DOHH2 (cell line): ENCODE results near the gene TGFBR3.

ENCODE experiments used
- H3F3A ChIP-seq: fragments of 200-600 bp; sonication (generic), shearing (Covaris generic); 2 replicates; pipeline ENCODE4 v1.6.0; 2016; ENCODE audit warnings: antibody characterized with exemption, mild to moderate bottlenecking; ENCODE audit not compliant: control insufficient read depth, insufficient read depth
- H3K27ac ChIP-seq: fragments of 200-600 bp; sonication (generic); 2 replicates; pipeline ENCODE4 v1.5.1; 2014; ENCODE audit warnings: low read depth, mild to moderate bottlenecking, low read length, moderate library complexity
- H3K27me3 ChIP-seq: fragments of 200-600 bp; sonication (generic); 2 replicates; pipeline ENCODE4 v1.6.1; 2014; ENCODE audit warnings: mild to moderate bottlenecking, low read length, mixed read lengths; ENCODE audit not compliant: control insufficient read depth
- H3K36me3 ChIP-seq: fragments of 200-600 bp; sonication (generic); 2 replicates; pipeline ENCODE4 v1.6.1; 2014; ENCODE audit warnings: mild to moderate bottlenecking, low read length, moderate library complexity, mixed read lengths; ENCODE audit not compliant: control insufficient read depth
- H3K4me1 ChIP-seq: fragments of 200-600 bp; sonication (generic); 2 replicates; pipeline ENCODE4 v1.6.1; 2014; ENCODE audit warnings: mild to moderate bottlenecking, low read length, mixed read lengths; ENCODE audit not compliant: control insufficient read depth
- H3K4me2 ChIP-seq: fragments of 200-600 bp; sonication (generic); 2 replicates; pipeline ENCODE4 v1.6.0; 2014; ENCODE audit warnings: mild to moderate bottlenecking, low read length, moderate library complexity
- H3K4me3 ChIP-seq: fragments of 200-600 bp; sonication (generic); 2 replicates; pipeline ENCODE4 v1.5.1; 2014; ENCODE audit warnings: mild to moderate bottlenecking, low read length, mixed read lengths
- H3K79me2 ChIP-seq: fragments of 200-600 bp; sonication (generic); 2 replicates; pipeline ENCODE4 v1.6.1; 2014; ENCODE audit warnings: mild to moderate bottlenecking, low read length, mixed read lengths; ENCODE audit not compliant: control insufficient read depth
- H3K9me2 ChIP-seq: fragments of 200-600 bp; sonication (generic); replicated peaks from 2 replicates; pipeline ENCODE4 v1.6.1; 2014; ENCODE audit warnings: mild to moderate bottlenecking, low read length, mixed read lengths; ENCODE audit not compliant: control insufficient read depth
- H3K9me3 ChIP-seq: fragments of 200-600 bp; sonication (generic); 2 replicates; pipeline ENCODE4 v1.6.1; 2014; ENCODE audit warnings: antibody characterized with exemption, low read length, mixed read lengths; ENCODE audit not compliant: control insufficient read depth, insufficient read depth
- H4K20me1 ChIP-seq: fragments of 200-600 bp; sonication (generic); 2 replicates; pipeline ENCODE4 v1.6.0; 2014; ENCODE audit warnings: low read depth, mild to moderate bottlenecking, antibody characterized with exemption, low read length, moderate library complexity; ENCODE audit not compliant: control insufficient read depth, insufficient read depth
- CTCF ChIP-seq: fragments of 200-600 bp; sonication (generic); IDR thresholded peaks from one replicate; pipeline ENCODE4 v1.5.1; 2014; ENCODE audit warnings: antibody characterized with exemption, mild to moderate bottlenecking, low read depth, low read length; ENCODE audit not compliant: poor library complexity, severe bottlenecking
- EZH2phosphoT487 ChIP-seq: fragments of 200-600 bp; sonication (generic); IDR thresholded peaks from 2 replicates; pipeline ENCODE4 v1.6.1; 2017; ENCODE audit warnings: borderline replicate concordance, mild to moderate bottlenecking, antibody characterized with exemption, low read length, moderate library complexity, mixed read lengths

TGFBR3 gene

GRCh38 chr1:91701472-91701869 lies 184.5 kb downstream of the TGFBR3 start:
- Histone ChIP-seq H3K9me3 (no peaks in the 10 kb centered on the region), H3K27me3 (no peaks in the 10 kb centered on the region), H3K4me3 (no peak overlapping the region), H4K20me1 (no peaks in the 10 kb centered on the region), H3K36me3 (no peaks in the 10 kb centered on the region), H3F3A (no peaks in the 10 kb centered on the region), H3K4me1 (no peaks in the 10 kb centered on the region), H3K27ac (no peak overlapping the region), H3K79me2 (no peaks in the 10 kb centered on the region), H3K9me2 (no peaks in the 10 kb centered on the region), H3K4me2 (no peak overlapping the region)
- TF ChIP-seq CTCF = no peak
- no peak for TF ChIP-seq EZH2phosphoT487

- Histone ChIP-seq H3K9me3 (no peaks in the 10 kb centered on the region), H3K4me1 (no peaks in the 10 kb centered on the region), H3K9me2 (no peaks in the 10 kb centered on the region), H3K27ac (no peak overlapping the region), H3K79me2 (no peaks in the 10 kb centered on the region), H3K4me3 (no peak overlapping the region), H4K20me1 (no peaks in the 10 kb centered on the region), H3K4me2 (no peak overlapping the region), H3F3A (no peaks in the 10 kb centered on the region), H3K36me3 (no peaks in the 10 kb centered on the region), H3K27me3 (no peaks in the 10 kb centered on the region)
- no peak for TF ChIP-seq EZH2phosphoT487
- TF ChIP-seq CTCF = no peak
These were observed 185.0 kb downstream of the TGFBR3 start for GRCh38 chr1:91700771-91701471.

GRCh38 chr1:91700332-91700731 lies 185.6 kb downstream of the TGFBR3 start:
- Histone ChIP-seq H3K27ac (no peak overlapping the region), H3K4me1 (no peaks in the 10 kb centered on the region), H3K36me3 (no peaks in the 10 kb centered on the region), H3K9me3 (no peaks in the 10 kb centered on the region), H3K4me2 (no peak overlapping the region), H3F3A (no peaks in the 10 kb centered on the region), H3K27me3 (no peaks in the 10 kb centered on the region), H3K9me2 (no peaks in the 10 kb centered on the region), H4K20me1 (no peaks in the 10 kb centered on the region), H3K79me2 (no peaks in the 10 kb centered on the region), H3K4me3 (no peak overlapping the region)
- TF ChIP-seq EZH2phosphoT487 (no peak), CTCF (no peak)
